IPS-20b (cell line): ENCODE measurements around the gene IFRD2.
"Not testable (repeated sequence)": the region's sequence is repeated elsewhere in the genome, so short reads cannot be mapped to it uniquely, and the experiment has no call there.

Experiments
- H3K27ac ChIP-seq: one replicate; pipeline ENCODE4 v1.5.1; 2013; ENCODE audit warnings: low read length
- H3K27me3 ChIP-seq: 2 replicates; pipeline ENCODE4 v1.6.1; 2013; ENCODE audit warnings: mild to moderate bottlenecking, low read length, inconsistent platforms; ENCODE audit not compliant: insufficient read depth
- H3K36me3 ChIP-seq: 2 replicates; pipeline ENCODE4 v1.6.1; 2013; ENCODE audit warnings: low read depth, mild to moderate bottlenecking, inconsistent platforms, low read length, moderate library complexity; ENCODE audit not compliant: insufficient read depth
- H3K4me1 ChIP-seq: 2 replicates; pipeline ENCODE4 v1.6.1; 2013; ENCODE audit warnings: mild to moderate bottlenecking, control low read depth, inconsistent platforms, low read length, moderate library complexity; ENCODE audit not compliant: insufficient read depth
- H3K4me3 ChIP-seq: 2 replicates; pipeline ENCODE4 v1.5.1; 2013; ENCODE audit warnings: mild to moderate bottlenecking, low read length, inconsistent platforms
- H3K9ac ChIP-seq: 2 replicates; pipeline ENCODE4 v1.6.1; 2013; ENCODE audit warnings: low read depth, mild to moderate bottlenecking, inconsistent platforms, low read length, moderate library complexity
- H3K9me3 ChIP-seq: 2 replicates; pipeline ENCODE4 v1.6.1; 2013; ENCODE audit warnings: mild to moderate bottlenecking, low read depth, low read length, inconsistent platforms; ENCODE audit not compliant: insufficient read depth

IFRD2 gene

DNA sequence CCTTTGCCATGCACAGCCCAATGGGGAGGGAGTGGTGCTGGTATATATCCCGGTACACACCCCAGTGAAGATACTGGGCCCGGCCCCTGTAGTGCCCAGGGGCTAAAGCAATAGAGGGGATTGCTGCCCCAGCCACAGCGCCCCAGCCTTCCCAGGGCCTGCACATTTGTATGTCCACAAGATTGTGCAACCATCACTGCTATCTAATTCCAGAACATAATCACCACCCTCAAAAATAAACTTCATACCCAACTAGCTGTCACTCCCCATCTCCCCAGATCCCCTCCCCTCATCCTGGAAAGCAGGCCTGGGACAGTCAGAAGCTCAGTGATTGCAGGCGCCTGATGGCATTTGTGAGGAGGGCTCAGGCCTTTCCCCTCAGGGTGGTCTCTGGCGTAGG, 42.8 kb downstream of the IFRD2 start:
- no peak overlapping the region for H3K27ac ChIP-seq
- no peaks in the 10 kb centered on the region for H3K9me3 ChIP-seq
- peaks cover 30% of the 10 kb centered on the region for H3K36me3 ChIP-seq
- peaks cover 20% of the 10 kb centered on the region for H3K4me1 ChIP-seq
- H3K9ac ChIP-seq, result no peak overlapping the region; the same call in 1 of the 2 replicates
- no peak overlapping the region for H3K4me3 ChIP-seq
- no peaks in the 10 kb centered on the region for H3K27me3 ChIP-seq

GRCh38 chr3:50248387-50248786, 43.8 kb downstream of the IFRD2 start:
- H3K9ac ChIP-seq, result peak overlapping the region; percentile 20; the same call in 1 of the 2 replicates
- no peak overlapping the region for H3K27ac ChIP-seq
- H3K27me3 ChIP-seq, result no peaks in the 10 kb centered on the region
- H3K9me3 ChIP-seq, result no peaks in the 10 kb centered on the region
- peaks cover 25% of the 10 kb centered on the region for H3K36me3 ChIP-seq
- no peak overlapping the region for H3K4me3 ChIP-seq
- H3K4me1 ChIP-seq, result peaks cover 19% of the 10 kb centered on the region

DNA sequence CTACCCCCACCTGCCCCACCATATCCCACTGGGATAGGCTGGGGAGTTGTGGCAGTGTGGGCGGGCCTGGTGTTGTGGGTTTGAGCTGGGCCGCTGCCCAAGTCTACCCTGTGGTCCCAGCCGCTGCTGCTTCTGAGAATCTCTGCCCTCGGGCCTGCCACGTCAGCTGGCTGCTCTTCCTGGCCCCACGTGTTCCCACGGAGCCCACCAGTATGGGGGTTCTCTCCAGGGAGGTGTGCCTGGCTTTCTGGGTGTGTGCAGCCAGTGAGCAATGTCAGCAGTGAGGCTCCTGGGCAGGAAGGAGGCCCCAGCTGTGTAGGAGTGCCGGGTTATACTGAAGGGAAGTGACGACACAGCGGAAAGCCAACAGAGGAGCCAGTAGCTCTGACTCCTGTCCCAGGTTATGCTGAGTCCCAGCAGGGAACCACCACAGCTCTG, 45.7 kb downstream of the IFRD2 start:
- Histone ChIP-seq H3K27ac (peak overlapping the region; percentile 89), H3K36me3 (peaks cover 10% of the 10 kb centered on the region), H3K9me3 (no peaks in the 10 kb centered on the region), H3K27me3 (no peaks in the 10 kb centered on the region), H3K4me3 (peak overlapping the region; percentile 23; the same call in 1 of the 2 replicates), H3K4me1 (peaks cover 36% of the 10 kb centered on the region), H3K9ac (peak overlapping the region; percentile 78; the same call in 1 of the 2 replicates)

- Histone ChIP-seq H3K36me3 (peaks cover 10% of the 10 kb centered on the region), H3K4me1 (peaks cover 40% of the 10 kb centered on the region), H3K27ac (peak overlapping the region; percentile 89), H3K9me3 (no peaks in the 10 kb centered on the region), H3K9ac (peak overlapping the region; percentile 78; the same call in 1 of the 2 replicates), H3K27me3 (no peaks in the 10 kb centered on the region), H3K4me3 (peak overlapping the region; percentile 45; the same call in 1 of the 2 replicates)
These were observed 46.3 kb downstream of the IFRD2 start for GRCh38 chr3:50245831-50246516.

GRCh38 chr3:50245251-50245745, 46.9 kb downstream of the IFRD2 start:
- Histone ChIP-seq H3K4me3 (peak overlapping the region; percentile 45; the same call in 1 of the 2 replicates), H3K9ac (peak overlapping the region; percentile 78; the same call in 1 of the 2 replicates), H3K36me3 (peaks cover 11% of the 10 kb centered on the region), H3K4me1 (peaks cover 44% of the 10 kb centered on the region), H3K27me3 (no peaks in the 10 kb centered on the region), H3K27ac (peak overlapping the region; percentile 71), H3K9me3 (no peaks in the 10 kb centered on the region)

- not testable (repeated sequence) for H3K27me3 ChIP-seq, H3K27ac ChIP-seq, H3K9me3 ChIP-seq, H3K4me3 ChIP-seq, H3K9ac ChIP-seq
- Histone ChIP-seq H3K36me3 (peaks cover 16% of the 10 kb centered on the region), H3K4me1 (peaks cover 49% of the 10 kb centered on the region)
These were observed 47.4 kb downstream of the IFRD2 start for GRCh38 chr3:50244813-50245212.

GRCh38 chr3:50243543-50243895, 48.7 kb downstream of the IFRD2 start:
- Histone ChIP-seq H3K27ac (peak overlapping the region; percentile 28), H3K9ac (no peak overlapping the region), H3K4me3 (no peak overlapping the region), H3K9me3 (no peaks in the 10 kb centered on the region), H3K36me3 (peaks cover 16% of the 10 kb centered on the region), H3K4me1 (peaks cover 60% of the 10 kb centered on the region), H3K27me3 (no peaks in the 10 kb centered on the region)

DNA sequence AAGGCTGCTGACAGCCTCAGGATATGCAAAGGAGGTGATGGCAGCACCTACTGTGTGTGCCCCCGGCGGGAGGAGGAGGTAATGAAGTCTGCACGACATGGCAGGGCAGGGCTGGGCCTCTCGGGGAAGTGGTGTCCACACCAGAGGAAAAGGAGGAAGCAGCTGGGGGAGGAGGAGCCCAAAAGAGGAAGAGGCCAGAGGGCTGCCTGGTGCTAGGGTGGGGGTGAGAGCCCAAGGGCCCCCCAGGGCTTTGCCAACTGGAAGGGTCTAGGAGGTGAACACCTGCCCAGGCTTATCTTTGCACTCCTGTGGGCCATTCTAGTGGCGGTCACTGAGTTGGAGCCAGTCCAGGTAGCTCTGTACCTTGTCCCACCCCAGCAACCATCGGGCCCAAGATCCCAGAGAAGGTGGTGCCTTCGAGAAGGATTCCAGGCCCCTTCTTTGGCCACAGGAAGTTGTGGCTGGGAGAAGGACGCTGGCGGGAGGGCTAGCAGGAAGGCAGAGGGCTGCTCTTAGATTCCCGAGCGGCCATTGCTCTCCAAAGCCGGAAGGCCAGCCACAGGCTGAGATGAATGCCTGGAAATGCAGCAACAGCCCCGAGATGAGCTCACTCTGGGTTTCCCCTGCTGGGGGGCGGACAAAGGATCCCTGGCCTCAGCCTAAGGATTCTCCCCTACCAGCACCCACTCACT, 49.2 kb downstream of the IFRD2 start:
- peak overlapping the region; percentile 81; the same call in 1 of the 2 replicates for H3K9ac ChIP-seq
- H3K36me3 ChIP-seq, result peaks cover 16% of the 10 kb centered on the region
- H3K4me1 ChIP-seq, result peaks cover 65% of the 10 kb centered on the region
- peak overlapping the region; percentile 28 for H3K27ac ChIP-seq
- H3K27me3 ChIP-seq, result no peaks in the 10 kb centered on the region
- no peaks in the 10 kb centered on the region for H3K9me3 ChIP-seq
- no peak overlapping the region for H3K4me3 ChIP-seq

- Histone ChIP-seq H3K27ac (no peak overlapping the region), H3K36me3 (peaks cover 16% of the 10 kb centered on the region), H3K9me3 (no peaks in the 10 kb centered on the region), H3K9ac (peak overlapping the region; percentile 81; the same call in 1 of the 2 replicates), H3K4me1 (peaks cover 66% of the 10 kb centered on the region), H3K27me3 (no peaks in the 10 kb centered on the region), H3K4me3 (no peak overlapping the region)
These were observed 49.9 kb downstream of the IFRD2 start for GRCh38 chr3:50242381-50242770.

DNA sequence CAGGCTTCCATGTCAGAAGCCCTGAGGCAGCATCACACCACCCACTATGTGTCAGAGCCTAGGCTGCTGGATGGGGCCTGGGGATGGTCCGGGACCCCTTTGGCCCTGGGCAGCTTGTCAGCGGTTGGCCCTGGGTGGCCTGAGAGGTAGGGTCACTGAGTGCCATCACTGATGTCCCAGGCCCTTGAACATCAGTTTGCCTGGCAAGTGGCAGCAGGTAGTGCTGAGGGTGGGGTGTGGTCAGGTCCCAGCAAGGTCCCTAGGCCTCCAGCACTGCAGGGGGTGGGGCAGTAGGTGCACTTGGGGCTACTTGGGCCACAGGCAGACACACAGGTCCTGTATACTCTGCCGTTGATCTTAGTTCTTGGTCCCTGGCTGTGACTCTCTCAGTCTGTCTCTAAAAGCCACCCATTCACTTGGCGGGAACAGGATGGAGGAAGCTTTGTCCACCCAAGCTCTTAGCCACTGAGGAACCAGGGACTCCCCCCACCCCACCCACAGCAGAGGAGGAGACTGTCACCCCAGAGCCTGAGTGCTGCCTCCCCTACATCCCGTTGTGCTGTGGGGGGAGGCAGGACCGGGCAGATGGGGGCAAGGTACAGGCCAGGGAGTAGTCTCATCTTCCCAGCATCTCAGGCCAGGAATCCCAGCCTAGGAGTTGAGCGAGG, 50.4 kb downstream of the IFRD2 start:
- H3K27ac ChIP-seq, result peak overlapping the region; percentile 98

GRCh38 chr3:50241163-50241562, 51.1 kb downstream of the IFRD2 start:
- H3K4me3 ChIP-seq, result peak overlapping the region; percentile 63
- H3K27ac ChIP-seq, result peak overlapping the region; percentile 98
- peak overlapping the region; percentile 81 for H3K9ac ChIP-seq
- no peaks in the 10 kb centered on the region for H3K27me3 ChIP-seq
- H3K36me3 ChIP-seq, result peaks cover 11% of the 10 kb centered on the region
- H3K9me3 ChIP-seq, result no peaks in the 10 kb centered on the region
- peaks cover 57% of the 10 kb centered on the region for H3K4me1 ChIP-seq

More for the DNA sequence above, 50.4 kb downstream of the IFRD2 start:
- Histone ChIP-seq H3K9me3 (no peaks in the 10 kb centered on the region), H3K27me3 (no peaks in the 10 kb centered on the region), H3K4me3 (peak overlapping the region; percentile 63; the same call in 1 of the 2 replicates), H3K9ac (peak overlapping the region; percentile 81; the same call in 1 of the 2 replicates), H3K36me3 (peaks cover 13% of the 10 kb centered on the region), H3K4me1 (peaks cover 63% of the 10 kb centered on the region)
